Activated naive CD8-positive, alpha-beta T cell treated with anti-CD3 and anti-CD28 coated beads for 36 hours (primary cell): Measurements from ENCODE around the gene OMP. TPM values are rescaled to one million over a fixed set of nuclear protein-coding genes. Genes with fewer than 3 reads are reported as not detected.
"Not testable (repeated sequence)": the region's sequence is repeated elsewhere in the genome, so short reads cannot be mapped to it uniquely, and the experiment has no call there.

Source experiments
- DNase-seq: peaks from one replicate; pipeline ENCODE4 v3.0.0; 2021
- H3K27ac Mint-ChIP-seq: one replicate; pipeline ENCODE4 v1.8.0; 2022; ENCODE audit warnings: mild to moderate bottlenecking, moderate library complexity, mixed read lengths
- H3K27me3 Mint-ChIP-seq: one replicate; pipeline ENCODE4 v1.8.0; 2022; ENCODE audit warnings: mild to moderate bottlenecking, mixed read lengths
- H3K36me3 Mint-ChIP-seq: one replicate; pipeline ENCODE4 v1.8.0; 2021; ENCODE audit warnings: mild to moderate bottlenecking, mixed read lengths
- H3K4me1 Mint-ChIP-seq: one replicate; pipeline ENCODE4 v1.8.0; 2021; ENCODE audit warnings: mixed read lengths
- H3K4me3 Mint-ChIP-seq: one replicate; pipeline ENCODE4 v1.8.0; 2022; ENCODE audit warnings: mild to moderate bottlenecking, moderate library complexity, mixed read lengths
- H3K9me3 Mint-ChIP-seq: one replicate; pipeline ENCODE4 v1.8.0; 2022; ENCODE audit warnings: mixed read lengths
- total RNA-seq, 2 experiments: library from RNA; stranded (reverse); gene quantifications; one replicate each; pipeline ENCODE4 v1.2.3, GENCODE V29; 2021

Gene OMP
- total RNA-seq, 2 experiments from 2014 or later, result not detected

DNA sequence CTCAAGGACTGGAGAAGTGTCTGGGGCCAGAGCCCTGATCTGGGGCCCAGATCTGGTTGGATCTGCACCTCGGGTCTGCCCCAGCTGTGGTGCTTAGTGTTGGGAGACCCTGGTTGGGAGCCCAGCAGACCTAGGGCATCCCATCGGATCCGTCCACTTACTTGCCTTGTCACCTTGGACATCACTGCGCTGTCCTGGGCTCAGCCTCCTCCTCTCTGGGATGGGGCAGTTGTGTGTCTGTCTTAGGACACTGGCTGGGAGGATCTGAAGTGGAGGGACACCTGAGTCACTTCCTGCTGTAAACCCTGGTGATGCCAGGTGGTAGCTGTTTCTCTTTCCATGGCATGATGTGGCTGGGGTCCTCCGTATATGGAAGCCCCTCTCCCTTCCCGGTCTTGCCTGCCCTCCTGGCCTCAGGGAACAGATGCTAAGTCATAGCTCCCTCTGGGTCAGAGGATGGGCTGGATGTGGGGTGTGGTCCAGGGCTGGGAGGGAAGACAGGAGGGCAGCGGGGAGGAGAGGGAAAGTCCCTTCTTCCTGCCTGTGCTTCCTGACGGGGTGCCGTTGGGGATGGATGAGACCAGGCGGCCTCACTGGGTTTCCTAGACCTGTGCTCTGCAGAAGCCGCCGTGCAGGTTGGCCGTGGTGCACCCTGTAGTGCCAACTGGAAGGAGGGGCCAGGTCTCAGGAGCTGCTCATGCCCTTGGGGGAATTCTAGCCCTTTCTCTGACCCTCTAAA lies 12.1 kb upstream of the OMP start:
- H3K27me3 Mint-ChIP-seq, result no peaks in the 10 kb centered on the region
- peaks cover 8% of the 10 kb centered on the region for H3K4me1 Mint-ChIP-seq
- DNase-seq, result no peak
- H3K9me3 Mint-ChIP-seq, result no peaks in the 10 kb centered on the region
- H3K36me3 Mint-ChIP-seq, result no peaks in the 10 kb centered on the region
- no peak overlapping the region for H3K27ac Mint-ChIP-seq
- no peak overlapping the region for H3K4me3 Mint-ChIP-seq

DNA sequence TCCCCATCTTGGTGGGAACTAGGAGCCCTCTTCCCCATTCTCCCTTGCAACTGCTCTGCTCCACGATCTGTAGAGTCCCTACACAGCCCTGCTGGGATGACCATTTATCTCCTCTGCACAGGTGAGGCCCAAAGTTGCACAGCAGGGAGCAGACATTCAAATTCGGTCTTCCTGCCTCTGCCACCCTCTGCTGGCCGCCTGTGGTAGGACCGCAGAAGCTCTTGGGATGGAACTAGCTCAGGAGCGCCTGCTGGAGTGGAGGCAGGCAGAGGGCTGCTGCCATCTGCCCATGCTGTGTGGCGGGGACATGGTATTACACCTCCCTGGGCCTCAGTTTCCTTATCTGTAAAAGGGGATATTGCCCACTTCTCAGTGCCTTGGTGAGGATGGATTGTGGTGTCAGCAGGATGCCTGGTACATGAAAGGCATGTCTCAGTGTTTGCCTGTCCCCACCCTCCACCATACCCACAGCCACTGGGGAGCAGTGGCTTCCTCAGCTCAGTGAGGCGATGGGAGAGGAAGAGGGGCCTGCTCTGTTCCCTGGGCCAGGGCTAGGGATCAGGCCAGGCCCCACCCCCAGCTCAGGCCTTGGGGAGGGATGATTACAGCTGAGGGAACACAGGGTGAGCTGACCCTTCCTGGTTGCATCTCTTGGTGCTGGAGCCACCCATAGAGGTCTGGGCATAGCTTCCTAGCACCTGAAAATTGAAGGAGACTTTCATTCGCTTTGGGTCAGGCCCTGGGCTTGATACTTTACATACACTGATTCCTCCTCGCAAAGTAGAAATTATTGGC lies 11.3 kb upstream of the OMP start:
- no peak overlapping the region for H3K27ac Mint-ChIP-seq
- H3K9me3 Mint-ChIP-seq, result no peaks in the 10 kb centered on the region
- no peak overlapping the region for H3K4me3 Mint-ChIP-seq
- H3K27me3 Mint-ChIP-seq, result no peaks in the 10 kb centered on the region
- peak; percentile 81 for DNase-seq
- H3K36me3 Mint-ChIP-seq, result no peaks in the 10 kb centered on the region
- H3K4me1 Mint-ChIP-seq, result peaks cover 8% of the 10 kb centered on the region

DNA sequence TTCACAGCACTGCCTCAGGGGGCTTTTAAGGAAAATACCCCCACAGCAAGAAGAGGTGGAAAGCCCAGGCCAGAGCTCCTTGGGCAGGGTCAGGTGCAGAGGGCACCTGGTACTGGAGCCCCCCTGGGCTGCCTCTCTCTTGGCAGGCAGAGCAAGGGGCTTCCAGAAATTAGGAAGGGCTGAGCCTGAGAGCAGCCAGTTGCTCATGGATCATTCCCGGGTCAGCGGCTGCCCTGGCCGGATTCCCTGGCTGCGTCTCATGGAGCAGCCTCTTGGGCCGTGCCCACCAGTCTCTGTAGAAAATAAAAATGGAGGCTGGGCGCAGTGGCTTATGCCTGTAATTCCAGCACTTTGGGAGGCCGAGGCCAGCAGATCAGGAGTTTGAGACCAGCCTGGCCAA lies 10.3 kb upstream of the OMP start:
- no peak for DNase-seq
- H3K4me3 Mint-ChIP-seq, result no peak overlapping the region

DNA sequence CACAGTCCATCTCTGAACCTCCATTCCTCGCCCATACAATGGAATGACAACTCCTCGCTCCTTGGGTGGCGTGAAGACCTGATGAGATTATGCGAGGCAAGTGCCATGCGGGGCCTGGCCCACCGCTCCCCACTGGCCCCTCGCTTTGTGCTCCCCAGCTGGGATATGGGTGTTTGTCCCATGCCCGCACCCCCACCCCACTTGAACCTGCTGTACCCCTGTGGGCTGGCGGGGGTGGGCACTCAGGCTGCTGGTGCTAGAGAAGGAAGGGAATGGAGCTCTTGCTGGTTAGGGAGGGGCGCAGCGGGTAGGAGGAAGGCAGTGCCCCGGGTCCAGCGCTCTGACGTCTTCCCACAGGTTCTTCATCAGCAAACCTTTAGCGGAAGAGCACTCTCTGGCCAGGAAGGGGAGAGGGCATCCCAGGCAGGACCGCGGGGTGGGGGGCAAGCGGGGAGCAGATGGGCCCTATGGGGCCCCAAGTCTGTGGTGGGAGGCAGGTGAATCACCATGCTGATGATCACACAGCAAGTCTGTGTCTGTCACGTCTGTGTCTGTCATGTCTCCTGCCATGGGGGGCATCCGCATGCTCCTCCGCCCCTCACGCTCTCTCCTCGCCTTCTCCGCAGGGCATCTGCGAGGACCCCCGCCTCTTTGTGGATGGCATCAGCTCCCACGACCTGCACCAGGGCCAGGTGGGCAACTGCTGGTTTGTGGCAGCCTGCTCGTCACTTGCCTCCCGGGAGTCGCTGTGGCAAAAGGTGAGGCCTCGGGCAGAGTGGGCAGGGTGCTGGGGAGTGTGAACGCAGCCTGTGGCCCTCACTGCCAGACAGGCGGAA lies 9.4 kb upstream of the OMP start:
- no peak for DNase-seq
- no peaks in the 10 kb centered on the region for H3K36me3 Mint-ChIP-seq
- H3K27ac Mint-ChIP-seq, result no peak overlapping the region
- no peak overlapping the region for H3K4me3 Mint-ChIP-seq
- H3K4me1 Mint-ChIP-seq, result peaks cover 8% of the 10 kb centered on the region
- no peaks in the 10 kb centered on the region for H3K27me3 Mint-ChIP-seq
- H3K9me3 Mint-ChIP-seq, result no peaks in the 10 kb centered on the region

More for the DNA sequence above, 10.3 kb upstream of the OMP start:
- Mint-ChIP-seq H3K36me3 (no peaks in the 10 kb centered on the region), H3K27me3 (no peaks in the 10 kb centered on the region), H3K27ac (no peak overlapping the region), H3K9me3 (no peaks in the 10 kb centered on the region), H3K4me1 (peaks cover 8% of the 10 kb centered on the region)

DNA sequence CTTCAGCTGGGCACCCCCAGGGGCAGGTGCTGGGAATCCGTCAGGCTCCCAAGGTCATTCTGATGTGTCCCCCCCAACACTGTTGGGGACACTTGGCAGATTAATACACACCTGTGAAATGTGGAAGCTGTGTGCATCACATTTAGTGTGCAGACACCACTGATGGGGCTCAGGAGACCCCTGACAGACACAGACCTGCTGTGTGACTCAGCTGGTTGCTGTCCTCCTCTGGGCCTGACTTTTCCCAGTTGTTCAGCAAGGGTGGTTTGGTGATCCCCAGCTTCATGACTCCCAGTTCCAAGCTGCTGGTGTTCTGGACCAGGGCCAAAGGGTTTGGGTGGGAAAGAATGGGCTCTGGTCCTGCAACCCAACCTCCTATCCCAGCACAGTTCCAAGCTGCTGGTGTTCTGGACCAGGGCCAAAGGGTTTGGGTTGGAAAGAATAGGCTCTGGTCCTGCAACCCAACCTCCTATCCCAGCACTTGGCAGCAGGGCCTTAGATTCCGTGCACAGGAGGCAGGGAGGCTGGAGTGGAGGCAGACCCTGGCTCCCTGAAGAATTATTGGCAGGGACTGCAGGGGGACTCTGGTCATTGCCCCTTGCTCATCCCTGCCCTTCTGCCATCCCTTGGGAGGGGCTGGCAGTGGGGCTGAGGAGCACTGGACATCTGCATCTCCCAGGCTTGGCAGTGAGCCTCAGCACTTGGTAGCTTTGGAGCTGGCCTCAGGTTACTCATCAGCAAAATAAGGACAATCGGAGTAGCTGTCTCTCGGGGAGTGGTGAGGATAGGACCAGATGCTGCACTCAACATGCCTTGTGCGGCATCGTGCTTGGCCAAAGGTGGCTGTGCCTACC lies 8.4 kb upstream of the OMP start:
- Mint-ChIP-seq H3K27me3 (no peaks in the 10 kb centered on the region), H3K36me3 (no peaks in the 10 kb centered on the region), H3K27ac (no peak overlapping the region), H3K9me3 (no peaks in the 10 kb centered on the region), H3K4me1 (peaks cover 8% of the 10 kb centered on the region), H3K4me3 (no peak overlapping the region)
- DNase-seq, result no peak

DNA sequence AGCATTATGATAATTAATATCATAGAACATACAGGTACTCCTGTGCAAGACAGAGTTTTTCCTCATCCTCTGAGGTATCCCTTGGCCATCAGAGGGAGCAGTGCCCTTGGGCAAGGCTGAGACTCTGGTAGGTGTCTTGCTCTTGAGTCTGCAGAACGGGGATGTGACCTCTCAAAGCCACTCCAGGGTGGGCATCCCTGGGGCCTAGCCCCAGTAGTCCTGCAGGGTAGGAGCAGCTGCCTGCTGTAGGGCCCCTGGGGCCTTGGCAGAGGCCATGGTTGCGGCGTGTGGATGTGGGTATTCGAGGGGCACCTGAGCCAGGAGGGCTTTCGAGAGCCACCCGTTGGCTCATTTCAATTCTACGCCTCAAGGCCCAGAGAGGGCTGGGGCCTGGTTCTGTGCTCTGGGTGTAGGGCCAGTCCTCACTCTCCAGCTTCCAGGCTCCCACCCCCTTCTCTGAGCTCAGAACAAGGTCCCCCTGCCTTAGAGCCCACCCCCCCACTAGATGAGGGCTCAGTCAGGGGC lies 7.7 kb upstream of the OMP start:
- no peak overlapping the region for H3K4me3 Mint-ChIP-seq
- H3K9me3 Mint-ChIP-seq, result no peaks in the 10 kb centered on the region
- H3K36me3 Mint-ChIP-seq, result no peaks in the 10 kb centered on the region
- no peaks in the 10 kb centered on the region for H3K27me3 Mint-ChIP-seq
- H3K27ac Mint-ChIP-seq, result no peak overlapping the region
- no peak for DNase-seq
- H3K4me1 Mint-ChIP-seq, result peaks cover 8% of the 10 kb centered on the region

DNA sequence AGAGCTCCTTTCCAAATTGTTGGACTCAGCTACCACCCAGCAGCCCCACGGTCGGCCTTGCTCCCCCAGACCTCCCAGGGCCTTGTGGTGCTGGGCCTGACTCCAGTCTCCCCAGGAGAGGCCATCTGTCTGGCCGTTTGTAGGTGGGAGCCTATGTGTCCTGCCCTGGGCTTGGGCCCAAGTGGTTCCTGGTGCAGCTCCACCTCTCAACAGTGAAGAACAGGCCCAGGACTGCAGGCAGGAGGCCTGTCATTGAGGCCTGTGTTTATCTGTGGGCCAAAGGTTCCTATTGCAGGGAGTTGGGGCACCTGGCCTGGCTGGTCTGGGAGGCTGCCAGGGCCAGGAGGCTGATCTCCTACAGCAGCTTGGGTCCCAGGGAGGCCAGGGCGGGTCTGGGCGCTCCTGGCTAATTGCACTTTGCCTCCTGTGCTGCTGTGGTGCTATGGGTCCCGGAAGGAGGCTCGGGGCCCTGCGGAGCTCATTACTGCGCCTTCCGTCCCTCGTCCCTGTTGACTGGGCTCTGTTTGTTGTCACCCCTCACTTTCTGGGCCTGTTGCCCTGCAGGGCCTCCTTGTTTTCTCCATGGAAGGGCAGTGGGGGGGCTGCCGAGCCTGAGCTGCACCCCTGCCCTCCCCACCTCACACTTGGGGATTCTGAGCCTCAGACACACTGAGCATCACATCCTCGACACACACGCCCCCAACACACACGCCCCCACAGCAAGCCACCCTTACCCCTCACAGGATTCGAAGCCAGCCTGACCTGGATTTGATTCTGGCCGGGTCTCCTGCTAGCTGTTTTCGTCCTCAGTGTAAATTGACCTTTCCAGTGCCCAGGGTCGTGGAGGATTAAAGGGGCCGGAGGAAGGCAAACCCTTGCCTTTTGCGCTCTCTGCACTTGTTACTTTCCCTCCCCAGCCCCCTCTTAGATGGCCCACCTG lies 6.8 kb upstream of the OMP start:
- peaks cover 5% of the 10 kb centered on the region for H3K4me1 Mint-ChIP-seq
- no peaks in the 10 kb centered on the region for H3K27me3 Mint-ChIP-seq
- DNase-seq, result no peak
- no peak overlapping the region for H3K27ac Mint-ChIP-seq
- H3K9me3 Mint-ChIP-seq, result no peaks in the 10 kb centered on the region
- H3K36me3 Mint-ChIP-seq, result no peaks in the 10 kb centered on the region
- no peak overlapping the region for H3K4me3 Mint-ChIP-seq

DNA sequence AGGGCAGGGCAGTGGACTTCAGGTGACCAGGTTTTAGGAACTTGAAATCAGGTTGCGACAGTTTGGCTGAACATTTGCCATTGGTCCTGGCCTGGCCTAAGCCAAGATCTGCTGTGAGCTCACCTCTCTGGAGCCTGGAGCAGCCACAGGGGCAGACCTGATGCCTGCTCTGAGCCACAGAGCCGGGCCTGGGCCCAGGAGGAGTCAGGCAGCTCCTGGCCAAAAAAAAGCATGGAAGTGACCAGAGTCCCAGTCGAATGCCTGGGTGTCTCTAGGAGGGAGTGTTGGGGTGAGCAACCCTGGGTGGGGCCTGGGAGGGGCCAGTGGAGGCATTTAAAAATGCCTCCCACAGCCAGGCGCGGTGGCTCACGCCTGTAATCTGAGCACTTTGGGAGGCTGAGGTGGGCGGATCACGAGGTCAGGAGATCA lies 6.0 kb upstream of the OMP start:
- H3K9me3 Mint-ChIP-seq, result no peaks in the 10 kb centered on the region
- H3K36me3 Mint-ChIP-seq, result no peaks in the 10 kb centered on the region
- no peak overlapping the region for H3K27ac Mint-ChIP-seq
- no peaks in the 10 kb centered on the region for H3K27me3 Mint-ChIP-seq
- no peaks in the 10 kb centered on the region for H3K4me1 Mint-ChIP-seq
- no peak for DNase-seq
- no peak overlapping the region for H3K4me3 Mint-ChIP-seq

DNA sequence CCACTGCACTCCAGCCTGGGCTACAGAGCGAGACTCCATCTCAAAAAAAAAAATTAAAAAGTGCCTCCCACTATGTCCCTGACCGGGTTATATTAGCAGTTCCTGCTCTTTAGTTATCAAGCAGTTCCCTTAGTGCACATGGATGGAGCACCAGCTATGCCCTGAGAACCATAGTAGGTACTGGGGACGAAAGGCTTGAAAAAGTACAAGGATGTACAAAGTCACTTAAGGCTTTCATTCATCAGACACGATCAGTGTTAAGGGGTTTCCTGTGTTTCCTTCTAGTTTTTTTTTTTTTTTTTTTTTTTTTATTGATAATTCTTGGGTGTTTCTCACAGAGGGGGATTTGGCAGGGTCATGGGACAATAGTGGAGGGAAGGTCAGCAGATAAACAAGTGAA lies 5.5 kb upstream of the OMP start:
- H3K27ac Mint-ChIP-seq, H3K9me3 Mint-ChIP-seq, H3K4me3 Mint-ChIP-seq, DNase-seq, H3K36me3 Mint-ChIP-seq, H3K27me3 Mint-ChIP-seq, H3K4me1 Mint-ChIP-seq: not testable (repeated sequence)

DNA sequence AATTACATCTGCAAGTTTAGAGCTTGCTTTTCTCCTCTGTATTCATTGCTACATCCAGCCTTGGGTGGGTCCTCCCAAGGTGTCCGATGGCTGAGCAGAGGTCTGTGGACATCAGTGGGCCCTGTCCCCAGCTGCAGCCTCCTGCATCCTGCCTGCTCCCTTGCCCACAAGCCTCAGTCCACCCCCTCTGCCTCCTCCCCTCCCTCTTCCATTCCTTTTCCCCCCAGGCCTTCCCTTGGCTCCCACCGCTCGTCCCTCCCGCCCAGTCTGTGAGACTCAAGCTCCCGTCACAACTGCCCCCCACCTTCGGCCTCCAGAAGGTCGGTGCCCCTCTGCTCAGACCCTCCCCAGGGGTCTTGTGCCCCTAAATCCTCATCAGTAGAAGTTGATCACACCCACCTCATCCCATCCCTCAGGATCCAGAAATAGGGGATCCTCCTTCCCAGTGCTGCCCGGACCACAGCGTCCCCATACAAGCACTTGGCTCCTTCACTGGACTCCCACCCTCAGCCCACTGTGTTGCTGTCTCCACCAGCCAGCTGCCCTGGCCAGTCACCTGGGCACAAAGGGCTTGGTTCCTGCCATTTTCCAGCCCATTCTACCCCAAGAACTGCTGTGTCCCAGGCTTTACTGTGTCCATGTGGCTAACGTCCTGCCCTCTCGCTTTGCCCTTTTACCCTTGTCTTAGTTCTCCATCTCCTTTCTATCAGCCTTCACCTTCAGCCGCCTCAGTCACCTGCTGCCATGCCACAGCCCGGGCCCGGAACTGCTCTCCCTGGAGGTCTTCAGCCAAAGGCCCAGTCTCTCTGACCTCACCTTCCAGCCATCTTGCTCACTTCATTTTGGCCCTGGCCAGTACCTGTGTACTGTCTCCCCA lies 2.2 kb upstream of the OMP start:
- Mint-ChIP-seq H3K36me3 (no peaks in the 10 kb centered on the region), H3K4me1 (no peaks in the 10 kb centered on the region), H3K27ac (no peak overlapping the region), H3K27me3 (no peaks in the 10 kb centered on the region), H3K9me3 (no peaks in the 10 kb centered on the region), H3K4me3 (no peak overlapping the region)
- no peak for DNase-seq

DNA sequence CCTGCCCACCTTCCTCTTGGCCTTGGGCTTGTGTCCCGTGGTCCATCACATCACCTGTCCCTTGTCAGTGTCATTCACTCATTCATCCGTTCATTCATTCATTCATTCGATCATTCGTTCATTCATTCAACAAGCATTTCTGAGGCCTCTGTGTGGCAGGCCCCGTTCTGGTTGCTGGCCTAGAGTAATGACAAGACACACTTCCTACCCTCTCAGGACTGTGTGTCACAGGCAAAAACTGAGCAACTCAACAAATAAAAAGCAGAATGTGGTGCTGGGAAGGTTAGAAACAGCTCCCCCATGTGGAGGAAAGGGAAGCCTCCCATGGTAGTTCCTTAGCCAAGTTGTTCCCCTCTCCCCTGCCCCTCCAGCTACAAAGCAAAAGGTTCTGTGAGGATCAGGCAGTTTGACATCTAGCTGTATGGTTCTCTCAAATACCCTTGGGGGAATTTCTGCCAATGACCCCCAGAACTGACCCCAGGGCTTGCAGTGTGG lies 1.6 kb upstream of the OMP start:
- no peaks in the 10 kb centered on the region for H3K4me1 Mint-ChIP-seq
- no peaks in the 10 kb centered on the region for H3K36me3 Mint-ChIP-seq
- no peaks in the 10 kb centered on the region for H3K27me3 Mint-ChIP-seq
- no peak overlapping the region for H3K27ac Mint-ChIP-seq
- no peak for DNase-seq
- H3K4me3 Mint-ChIP-seq, result no peak overlapping the region
- H3K9me3 Mint-ChIP-seq, result no peaks in the 10 kb centered on the region

DNA sequence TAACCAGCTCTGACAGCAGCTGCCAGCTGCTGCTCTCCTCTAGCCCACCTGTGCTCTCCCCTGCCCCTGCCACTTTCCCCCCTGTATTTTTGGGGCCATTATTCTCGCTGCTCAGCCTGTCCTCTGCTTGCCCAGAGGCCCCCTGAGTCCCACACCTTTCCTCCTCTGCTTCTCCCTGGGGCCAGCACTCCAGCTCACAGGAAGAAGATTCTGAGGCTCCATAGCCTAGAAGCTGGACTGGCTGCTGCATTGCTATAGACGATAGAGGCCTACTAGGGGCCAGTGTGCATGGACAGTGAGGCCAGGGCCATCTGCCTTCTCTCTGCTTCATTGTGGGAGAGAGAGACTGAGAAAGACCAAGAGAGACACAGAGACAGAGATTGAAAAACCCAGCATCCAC lies 679 bp downstream of the OMP start:
- H3K9me3 Mint-ChIP-seq, result no peaks in the 10 kb centered on the region
- DNase-seq, result no peak

DNA sequence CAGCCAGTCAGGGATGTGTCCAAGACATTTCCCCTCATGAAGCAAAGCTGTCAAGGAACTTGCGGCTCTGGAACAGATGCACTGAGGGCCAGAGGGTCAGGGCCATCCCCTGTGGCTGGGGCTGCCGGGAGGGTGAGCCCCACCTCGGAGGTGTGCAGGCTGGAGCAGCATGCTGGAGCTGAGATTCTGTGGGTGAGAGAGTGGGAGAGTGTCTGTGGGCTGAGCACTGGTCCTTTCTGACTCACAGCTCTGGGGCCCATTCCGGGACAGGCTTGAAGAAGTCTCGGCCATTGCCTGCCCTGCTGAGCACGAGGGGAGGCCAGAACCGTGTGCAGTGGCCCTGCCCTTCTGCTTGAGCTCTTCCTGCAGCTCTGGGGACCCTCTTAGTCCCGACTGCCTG lies 2.1 kb downstream of the OMP start:
- no peaks in the 10 kb centered on the region for H3K36me3 Mint-ChIP-seq
- DNase-seq, result no peak
- H3K27me3 Mint-ChIP-seq, result no peaks in the 10 kb centered on the region
- H3K4me1 Mint-ChIP-seq, result no peaks in the 10 kb centered on the region
- no peaks in the 10 kb centered on the region for H3K9me3 Mint-ChIP-seq
- no peak overlapping the region for H3K27ac Mint-ChIP-seq
- H3K4me3 Mint-ChIP-seq, result no peak overlapping the region

More for the DNA sequence above, 679 bp downstream of the OMP start:
- Mint-ChIP-seq H3K36me3 (no peaks in the 10 kb centered on the region), H3K27ac (no peak overlapping the region), H3K4me1 (no peaks in the 10 kb centered on the region), H3K4me3 (no peak overlapping the region), H3K27me3 (no peaks in the 10 kb centered on the region)
